Fibroblast of pulmonary artery (primary cell): ENCODE measurements around the gene ADAMTSL1.
A peak's percentile ranks its signal among the peaks of the same experiment; 100 is the strongest.

Source experiments
- DNase-seq: peaks from one replicate; pipeline ENCODE4 v3.0.0-alpha.2; 2010; ENCODE audit warnings: low read depth
- H3K4me3 ChIP-seq: replicated peaks from 2 replicates; pipeline ENCODE4 v1.5.1; 2011; ENCODE audit warnings: low read depth, mild to moderate bottlenecking, control low read depth, low read length, moderate library complexity
- CTCF ChIP-seq: IDR thresholded peaks from 2 replicates; pipeline ENCODE4 v1.5.1; 2011; ENCODE audit warnings: mild to moderate bottlenecking, control low read depth, low read length, inconsistent platforms; ENCODE audit errors: missing control alignments

Gene ADAMTSL1

DNA sequence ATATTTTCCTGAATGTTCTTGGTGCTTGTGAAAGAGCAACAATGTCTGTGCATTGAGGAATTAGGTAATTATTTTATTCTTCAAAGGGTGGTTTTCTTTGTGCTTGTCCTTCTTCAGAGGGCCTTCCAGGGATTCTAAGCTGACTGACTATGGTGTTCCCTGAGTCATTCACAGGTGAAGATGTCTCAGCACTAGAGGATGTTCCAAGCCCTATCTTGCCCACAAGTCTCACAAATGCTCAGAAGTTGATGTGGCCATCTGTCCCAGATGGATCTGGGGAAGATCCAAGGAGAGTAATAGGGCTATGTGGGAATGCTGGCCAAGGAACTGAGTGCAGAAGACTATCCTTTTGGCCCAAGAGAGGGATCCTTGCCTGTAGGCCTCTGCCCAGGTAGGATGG is 120.9 kb downstream of the ADAMTSL1 start:
- no peak overlapping the region for H3K4me3 ChIP-seq
- no peak for DNase-seq
- no peak for TF ChIP-seq CTCF

- DNase-seq = no peak
- no peak for TF ChIP-seq CTCF
- H3K4me3 ChIP-seq = no peak overlapping the region
Observed at GRCh38 chr9:18595597-18595996, 121.6 kb downstream of the ADAMTSL1 start.

DNA sequence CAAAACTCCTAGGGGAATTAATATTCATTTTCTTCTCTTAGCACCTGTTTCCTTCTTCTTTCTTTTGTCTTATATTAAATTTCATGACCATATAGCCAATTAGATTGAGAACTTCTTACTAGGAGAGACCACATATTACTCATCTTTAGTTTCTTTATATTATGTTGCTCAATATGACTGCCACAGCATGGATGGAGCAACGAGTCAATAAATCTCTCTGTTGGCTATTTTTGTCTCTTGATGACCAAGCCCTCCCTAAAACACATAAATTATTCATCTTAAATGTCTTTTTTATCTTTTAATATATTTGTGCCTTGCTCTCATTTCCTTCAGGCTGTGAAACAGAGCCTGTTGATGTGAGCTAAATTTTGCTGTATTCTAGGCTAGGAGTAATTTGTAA is 123.0 kb downstream of the ADAMTSL1 start:
- TF ChIP-seq CTCF = no peak
- H3K4me3 ChIP-seq = no peak overlapping the region
- peak; percentile 61 for DNase-seq

GRCh38 chr9:18598969-18599368 is 125.0 kb downstream of the ADAMTSL1 start:
- no peak for DNase-seq
- no peak overlapping the region for H3K4me3 ChIP-seq
- TF ChIP-seq CTCF = no peak

GRCh38 chr9:18601026-18601425 is 127.1 kb downstream of the ADAMTSL1 start:
- H3K4me3 ChIP-seq = no peak overlapping the region
- no peak for DNase-seq
- TF ChIP-seq CTCF = no peak

DNA sequence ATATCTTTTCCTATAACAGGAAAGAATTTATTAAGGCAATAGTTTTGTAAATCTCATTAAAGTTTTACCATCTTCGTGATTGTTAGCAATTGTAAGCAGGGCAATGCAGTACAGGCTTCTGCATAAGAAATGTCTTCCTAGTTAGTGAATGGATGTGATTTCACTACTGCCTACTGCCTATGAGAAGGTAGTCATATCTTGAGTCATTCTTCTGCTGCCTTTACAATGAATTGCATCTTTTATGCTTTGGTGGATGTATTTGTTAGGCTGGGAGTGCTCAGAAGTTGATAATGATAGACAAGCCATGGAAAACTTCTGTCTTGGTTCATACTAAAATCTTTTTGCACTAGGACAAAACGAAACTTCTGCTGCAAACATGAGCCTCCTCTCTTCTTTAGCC is 128.0 kb downstream of the ADAMTSL1 start:
- H3K4me3 ChIP-seq = no peak overlapping the region
- DNase-seq = no peak
- no peak for TF ChIP-seq CTCF
